NB4 (cell line): ENCODE data around the gene SYCE3.

Experiments
- DNase-seq: peaks from one replicate; pipeline ENCODE4 v3.0.0; 2010; ENCODE audit warnings: low read depth
- H3K4me3 ChIP-seq: one replicate; pipeline ENCODE4 v1.5.1; 2011; ENCODE audit warnings: mild to moderate bottlenecking, low read depth, low read length, moderate library complexity
- MYC ChIP-seq: IDR thresholded peaks from 2 replicates; pipeline ENCODE4 v1.6.1; 2011; ENCODE audit warnings: low read depth, low read length
- POLR2A ChIP-seq: IDR thresholded peaks from 2 replicates; pipeline ENCODE4 v1.6.1; 2011; ENCODE audit warnings: mild to moderate bottlenecking; ENCODE audit not compliant: insufficient read length; ENCODE audit errors: extremely low read depth
- TF ChIP-seq, protein P1 (sequence below): IDR thresholded peaks from 2 replicates; pipeline ENCODE4 v1.6.1; 2011; ENCODE audit warnings: low read depth, low read length
- TF ChIP-seq, protein P2 (sequence below): IDR thresholded peaks from one replicate; pipeline ENCODE4 v1.5.1; 2012; ENCODE audit warnings: low read depth, low read length

The SYCE3 gene

DNA sequence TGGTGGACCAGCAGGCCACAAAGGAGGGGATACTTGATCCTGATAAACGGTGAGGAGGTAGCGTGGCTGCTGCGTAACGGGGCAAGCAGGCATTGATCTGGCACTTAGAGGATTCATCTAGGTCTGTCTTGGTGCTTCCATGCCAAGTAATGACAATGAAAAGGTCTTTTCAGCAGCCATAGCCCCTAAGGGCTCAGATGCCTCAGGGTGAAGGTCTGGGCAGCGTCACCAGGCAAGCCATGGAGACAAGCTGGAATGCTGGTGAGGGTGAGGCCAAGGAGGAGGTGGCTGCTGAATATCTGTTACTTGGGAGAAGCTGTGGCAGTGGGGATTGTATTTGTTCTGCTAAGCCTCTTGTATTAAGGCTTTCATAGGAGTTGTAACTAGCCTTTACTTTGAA lies 24.7 kb upstream of the SYCE3 start:
- DNase-seq: no peak
- TF ChIP-seq POLR2A: no peak
- TF ChIP-seq, protein P1, sequence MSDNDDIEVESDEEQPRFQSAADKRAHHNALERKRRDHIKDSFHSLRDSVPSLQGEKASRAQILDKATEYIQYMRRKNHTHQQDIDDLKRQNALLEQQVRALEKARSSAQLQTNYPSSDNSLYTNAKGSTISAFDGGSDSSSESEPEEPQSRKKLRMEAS: no peak
- TF ChIP-seq, protein P2, sequence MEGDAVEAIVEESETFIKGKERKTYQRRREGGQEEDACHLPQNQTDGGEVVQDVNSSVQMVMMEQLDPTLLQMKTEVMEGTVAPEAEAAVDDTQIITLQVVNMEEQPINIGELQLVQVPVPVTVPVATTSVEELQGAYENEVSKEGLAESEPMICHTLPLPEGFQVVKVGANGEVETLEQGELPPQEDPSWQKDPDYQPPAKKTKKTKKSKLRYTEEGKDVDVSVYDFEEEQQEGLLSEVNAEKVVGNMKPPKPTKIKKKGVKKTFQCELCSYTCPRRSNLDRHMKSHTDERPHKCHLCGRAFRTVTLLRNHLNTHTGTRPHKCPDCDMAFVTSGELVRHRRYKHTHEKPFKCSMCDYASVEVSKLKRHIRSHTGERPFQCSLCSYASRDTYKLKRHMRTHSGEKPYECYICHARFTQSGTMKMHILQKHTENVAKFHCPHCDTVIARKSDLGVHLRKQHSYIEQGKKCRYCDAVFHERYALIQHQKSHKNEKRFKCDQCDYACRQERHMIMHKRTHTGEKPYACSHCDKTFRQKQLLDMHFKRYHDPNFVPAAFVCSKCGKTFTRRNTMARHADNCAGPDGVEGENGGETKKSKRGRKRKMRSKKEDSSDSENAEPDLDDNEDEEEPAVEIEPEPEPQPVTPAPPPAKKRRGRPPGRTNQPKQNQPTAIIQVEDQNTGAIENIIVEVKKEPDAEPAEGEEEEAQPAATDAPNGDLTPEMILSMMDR: no peak
- no peak for TF ChIP-seq MYC
- no peak overlapping the region for H3K4me3 ChIP-seq

DNA sequence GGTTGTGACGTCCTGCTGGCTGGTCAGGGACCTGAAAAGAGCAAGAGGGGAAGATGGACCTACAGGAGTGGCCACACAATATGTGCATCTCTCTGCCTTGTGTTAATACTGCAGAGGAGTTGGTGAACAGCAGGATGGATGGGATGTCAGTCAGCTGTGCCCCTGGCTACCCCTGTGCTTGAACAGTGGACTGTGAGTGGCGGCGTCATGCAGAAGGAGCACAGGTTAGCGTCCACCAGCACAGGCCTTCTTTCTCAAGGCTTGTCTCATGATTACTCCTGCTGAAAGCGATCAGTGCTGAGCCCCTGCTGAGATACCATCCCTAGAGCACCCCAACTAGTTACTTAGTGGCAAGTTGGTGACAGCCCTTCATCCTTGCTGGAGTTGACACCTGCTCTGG lies 23.7 kb upstream of the SYCE3 start:
- no peak for TF ChIP-seq POLR2A
- no peak for TF ChIP-seq MYC
- TF ChIP-seq, protein P2: no peak
- TF ChIP-seq, protein P1: no peak

DNA sequence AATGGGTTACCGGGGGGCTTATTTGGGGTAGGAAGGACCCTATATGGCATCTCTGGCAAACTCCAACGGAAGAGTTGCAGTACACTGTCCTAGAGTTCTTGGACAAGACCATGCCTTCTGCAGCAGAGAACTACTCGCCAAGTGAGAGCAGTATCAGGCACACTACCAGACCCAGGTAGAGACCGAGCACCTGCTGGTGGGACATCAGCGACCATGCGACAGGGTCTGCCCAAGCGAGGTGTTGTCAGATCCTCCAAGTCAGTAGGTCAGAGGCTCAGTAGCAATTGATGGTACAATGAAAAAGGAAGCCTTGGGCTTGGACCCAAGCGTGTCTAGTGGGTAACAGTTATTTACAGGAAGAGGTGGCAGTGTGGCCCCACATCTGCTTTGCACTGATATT lies 23.1 kb upstream of the SYCE3 start:
- TF ChIP-seq, protein P1: no peak
- no peak for TF ChIP-seq POLR2A
- no peak for TF ChIP-seq MYC
- no peak for DNase-seq
- H3K4me3 ChIP-seq: no peak overlapping the region

More for the DNA sequence above, 23.7 kb upstream of the SYCE3 start:
- no peak overlapping the region for H3K4me3 ChIP-seq
- no peak for DNase-seq

DNA sequence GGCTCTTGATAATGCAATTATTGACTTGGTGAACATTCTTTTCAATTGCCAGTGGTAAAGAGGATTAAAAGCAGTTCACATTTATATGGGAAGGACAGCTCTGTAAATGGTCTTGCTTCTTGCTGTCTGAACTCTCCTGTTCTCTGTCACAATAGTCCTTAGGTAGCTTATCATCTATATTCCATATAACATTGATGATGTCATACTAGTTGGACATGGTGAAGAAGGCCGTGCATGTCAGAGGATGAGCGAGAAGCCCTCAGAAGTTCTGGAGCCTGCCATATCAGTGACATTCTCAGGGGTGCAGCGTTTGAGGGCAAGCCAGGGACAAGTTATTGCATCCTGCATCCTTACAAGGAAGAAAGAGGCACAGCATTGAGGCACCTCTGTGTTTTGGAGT lies 22.5 kb upstream of the SYCE3 start:
- no peak overlapping the region for H3K4me3 ChIP-seq

DNA sequence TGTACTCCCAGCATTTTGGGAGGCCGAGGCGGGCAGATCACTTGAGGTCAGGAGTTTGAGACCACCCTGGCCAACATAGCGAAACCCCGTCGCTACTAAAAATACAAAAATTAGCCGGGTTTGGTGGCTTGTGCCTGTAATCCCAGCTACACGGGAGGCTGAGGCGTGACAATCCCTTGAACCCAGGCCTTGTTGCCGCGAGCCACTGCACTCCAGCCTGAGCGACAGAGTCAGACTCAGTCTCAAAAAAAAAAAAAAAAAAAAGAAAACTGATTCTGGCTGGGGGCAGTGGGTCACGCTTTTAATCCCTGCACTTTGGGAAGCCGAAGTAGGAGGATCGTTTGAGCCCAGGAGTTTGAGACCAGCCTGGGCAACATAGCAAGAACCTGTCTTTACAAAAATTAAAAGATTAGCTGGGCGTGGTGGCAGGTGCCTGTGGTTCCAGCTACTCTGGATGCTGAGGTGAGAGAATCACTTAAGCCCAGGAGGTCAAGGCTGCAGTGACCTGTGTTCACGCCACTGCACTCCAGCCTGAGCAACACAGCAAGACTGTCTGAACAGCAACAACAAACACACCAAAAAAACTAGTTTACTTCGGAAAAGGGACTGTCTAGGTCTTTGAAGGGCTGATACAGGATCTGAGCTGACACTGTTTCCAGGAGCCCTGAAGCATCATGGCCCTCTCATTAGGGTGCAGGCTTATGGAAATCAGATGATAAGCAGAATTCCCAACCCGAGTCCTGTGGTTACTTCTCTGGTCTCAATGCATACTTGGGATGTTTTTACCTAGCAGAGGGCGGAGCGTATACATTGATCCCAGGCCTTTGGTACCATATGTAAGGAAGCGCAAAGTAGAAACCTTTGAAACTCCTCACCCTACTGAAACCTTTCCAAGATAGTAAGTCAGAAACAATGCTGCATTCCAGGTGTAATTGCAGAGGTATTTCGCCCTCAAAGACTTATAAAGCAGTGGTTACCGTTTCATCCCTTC lies 21.7 kb upstream of the SYCE3 start:
- peak overlapping the region; percentile 83 for H3K4me3 ChIP-seq
- DNase-seq: no peak
- TF ChIP-seq MYC (no peak), POLR2A (no peak)
- TF ChIP-seq, protein P2: no peak
- TF ChIP-seq, protein P1: no peak

More for the DNA sequence above, 22.5 kb upstream of the SYCE3 start:
- TF ChIP-seq MYC (no peak), POLR2A (no peak)
- TF ChIP-seq, protein P1: no peak
- TF ChIP-seq, protein P2: no peak
- no peak for DNase-seq

DNA sequence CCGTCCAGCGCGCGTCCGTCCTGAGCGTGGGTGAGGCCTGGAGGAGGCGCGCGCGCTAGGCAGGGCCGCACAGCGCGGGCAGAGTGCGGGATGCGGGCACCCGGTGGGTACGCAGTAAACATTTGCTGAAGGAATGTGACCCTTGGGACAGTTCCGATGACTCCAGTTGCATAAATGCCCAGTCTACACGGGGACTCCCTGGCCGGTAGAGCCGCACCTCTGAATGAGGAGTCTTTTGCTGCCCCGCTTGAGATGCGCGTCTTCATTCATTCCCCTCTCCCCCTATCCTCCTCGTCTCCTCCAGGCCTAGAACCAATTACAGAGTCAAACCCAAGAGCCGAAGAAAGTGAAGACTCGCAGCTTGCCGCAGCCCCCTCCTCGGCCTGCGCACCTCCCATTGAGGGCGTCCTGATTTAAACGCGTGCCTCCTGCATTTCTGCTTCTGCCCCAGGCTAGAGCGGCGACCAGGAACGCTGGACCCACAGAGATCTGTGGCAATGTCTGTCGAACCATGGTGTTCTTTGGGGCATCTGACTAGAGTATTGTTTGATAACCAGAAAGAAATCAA lies 20.7 kb upstream of the SYCE3 start:
- peak overlapping the region; percentile 83 for H3K4me3 ChIP-seq
- no peak for DNase-seq
- TF ChIP-seq MYC: no peak
- TF ChIP-seq, protein P2: no peak
- no peak for TF ChIP-seq POLR2A
- TF ChIP-seq, protein P1: no peak
